Activated CD4-positive, alpha-beta T cell treated with anti-CD3 and anti-CD28 coated beads, Interleukin-2, amount 50 U/mL, for 48 hours (primary cell): ENCODE results near the gene PGAP2.
A peak's percentile ranks its signal among the peaks of the same experiment; 100 is the strongest.

ENCODE experiments used
- DNase-seq, 2 experiments: peaks; one replicate each; pipeline ENCODE4 v3.0.0-alpha.2; 2020

PGAP2 gene

GRCh38 chr11:3857628-3858027 lies 49.3 kb downstream of the PGAP2 start:
- no peak for DNase-seq

GRCh38 chr11:3859373-3859881 lies 51.1 kb downstream of the PGAP2 start:
- DNase-seq, result no peak

GRCh38 chr11:3860375-3860774 lies 52.0 kb downstream of the PGAP2 start:
- DNase-seq, result peak; percentile 46 to 57

GRCh38 chr11:3860898-3861393 lies 52.6 kb downstream of the PGAP2 start:
- peak in 1 of 2 experiments; percentile 53 for DNase-seq

GRCh38 chr11:3861683-3862082 lies 53.3 kb downstream of the PGAP2 start:
- DNase-seq, result peak in 1 of 2 experiments; percentile 51

GRCh38 chr11:3865388-3866193 lies 57.2 kb downstream of the PGAP2 start:
- DNase-seq, result no peak

- DNase-seq, result no peak
Observed at GRCh38 chr11:3866206-3866605, 57.8 kb downstream of the PGAP2 start.

- no peak for DNase-seq
Observed at GRCh38 chr11:3866836-3867208, 58.5 kb downstream of the PGAP2 start.

GRCh38 chr11:3867209-3868091 lies 59.1 kb downstream of the PGAP2 start:
- DNase-seq, result peak in 1 of 2 experiments; percentile 36

- DNase-seq, result no peak
Observed at GRCh38 chr11:3873712-3874349, 65.5 kb downstream of the PGAP2 start.
